ENCODE data around the gene TFCP2. TPM values are rescaled to one million over a fixed set of nuclear protein-coding genes. Genes with fewer than 3 reads are reported as not detected.
"Not testable (repeated sequence)": the region's sequence is repeated elsewhere in the genome, so short reads cannot be mapped to it uniquely, and the experiment has no call there.

Gene TFCP2
- polyA plus RNA-seq, 4 donors = 49.5 to 59.0 (median 54.7) TPM

DNA sequence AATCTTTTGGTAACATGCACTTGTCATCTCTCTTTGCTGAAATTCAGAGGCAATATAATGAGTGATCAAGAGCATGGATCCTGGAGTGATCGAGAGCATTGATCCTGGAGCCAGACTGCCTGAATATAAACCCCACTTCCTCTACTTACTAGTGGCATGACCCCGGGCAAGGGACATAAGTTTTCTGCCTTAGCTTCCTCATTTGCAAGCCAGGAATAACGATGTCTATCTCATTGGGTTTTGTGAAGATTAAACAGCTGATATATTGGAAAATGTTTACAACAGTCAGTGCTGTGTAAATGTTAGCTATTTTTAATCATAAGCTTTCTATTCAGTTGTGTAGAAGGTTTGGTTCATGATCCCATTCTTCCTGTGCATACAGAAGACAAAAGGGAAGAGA lies 87.2 kb downstream of the TFCP2 start:
- no peak for DNase-seq (ENCODE audit: low read depth in 4 of 4, low spot score in 2 of 4)

DNA sequence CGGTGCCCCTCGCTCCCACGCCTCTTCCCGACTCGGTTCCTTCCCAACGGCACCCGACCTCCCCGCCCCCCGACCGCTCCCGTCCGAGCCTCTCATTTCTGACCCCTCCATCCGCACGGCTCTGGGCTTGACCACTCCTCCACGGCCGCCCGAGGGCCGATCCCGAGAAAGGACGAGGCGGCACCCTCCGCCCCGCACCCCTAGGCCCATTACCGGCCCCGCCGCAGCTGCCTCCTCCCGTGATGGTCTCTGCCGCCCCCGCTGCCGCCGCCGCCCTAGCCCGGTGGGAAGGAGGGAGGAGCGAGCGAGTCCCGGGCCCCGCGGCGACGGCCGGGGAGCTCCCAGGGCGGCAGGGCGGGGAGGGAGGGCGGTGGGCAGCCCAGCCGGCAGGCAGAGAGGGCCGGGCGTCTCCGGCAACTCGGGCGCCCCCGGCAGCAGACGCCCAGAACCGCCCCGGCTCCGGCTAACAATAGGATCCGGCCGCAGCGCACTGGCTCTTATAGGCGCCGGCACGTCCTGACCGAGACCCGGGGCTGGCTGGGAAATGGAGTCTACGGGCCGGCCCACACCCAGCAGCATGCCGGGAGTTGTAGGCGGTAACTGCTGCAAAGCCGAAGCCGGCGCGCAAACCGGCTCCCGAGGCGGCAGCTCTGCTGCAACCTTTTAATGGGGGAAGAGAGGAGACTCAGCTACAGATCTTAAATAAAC lies 89.7 kb downstream of the TFCP2 start, which contains the start of gene CSRNP2:
Gene CSRNP2, minus strand, starts transcription at position 471 of the 708 bp plus-strand sequence. CDS start 7,035 bp downstream, outside the sequence.
- DNase-seq (ENCODE audit: low read depth in 4 of 4, low spot score in 2 of 4) = peak; percentile 68 to 92 (median 86)

DNA sequence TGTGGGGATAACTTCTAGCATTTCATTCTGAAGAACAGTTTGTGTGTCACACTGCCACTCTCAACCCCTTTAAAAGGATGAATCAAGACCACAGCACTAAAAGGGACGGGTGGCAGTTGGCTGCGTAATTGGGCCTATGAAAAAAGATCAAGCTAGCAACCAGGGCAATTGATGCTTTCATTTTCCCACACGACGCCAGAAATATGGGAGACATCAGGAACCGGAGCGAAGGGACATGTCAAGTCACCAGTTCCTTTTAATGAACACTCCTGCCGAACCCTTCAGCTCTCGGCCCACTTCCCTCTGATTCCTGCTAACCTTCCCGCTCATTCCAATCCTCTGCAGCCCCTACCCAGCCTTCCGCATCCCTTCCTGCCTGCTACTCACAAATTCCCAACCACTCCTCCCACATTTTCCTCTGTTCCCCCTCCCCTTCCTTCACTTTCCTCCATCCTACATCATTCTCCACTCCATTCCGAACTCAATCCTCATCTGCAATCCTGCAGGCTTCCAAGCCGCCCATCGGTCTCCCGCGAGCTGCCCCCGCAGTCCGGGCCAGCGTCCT lies 90.3 kb downstream of the TFCP2 start:
- peak; percentile 13 to 58 (median 44) for DNase-seq (ENCODE audit: low read depth in 4 of 4, low spot score in 2 of 4)

DNA sequence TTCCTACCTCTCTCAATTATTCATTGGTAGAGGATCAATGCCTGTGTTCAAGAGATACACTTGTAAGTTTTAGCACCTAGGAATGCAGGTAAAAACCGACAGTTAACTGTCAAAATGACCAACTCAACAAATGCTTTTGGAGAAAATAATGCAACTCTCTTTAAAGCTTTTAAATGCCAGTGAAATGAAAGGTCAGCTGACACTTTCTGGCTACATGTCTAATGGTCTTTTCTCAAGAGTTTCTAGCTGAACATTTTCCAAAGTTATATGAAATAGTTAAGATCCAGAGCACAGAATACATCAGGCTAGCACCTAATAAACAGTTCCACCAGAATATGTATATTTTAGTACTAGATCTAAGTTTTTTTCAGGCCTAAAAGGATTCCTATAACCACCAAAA lies 91.5 kb downstream of the TFCP2 start:
- no peak for DNase-seq (ENCODE audit: low read depth in 4 of 4, low spot score in 2 of 4)

DNA sequence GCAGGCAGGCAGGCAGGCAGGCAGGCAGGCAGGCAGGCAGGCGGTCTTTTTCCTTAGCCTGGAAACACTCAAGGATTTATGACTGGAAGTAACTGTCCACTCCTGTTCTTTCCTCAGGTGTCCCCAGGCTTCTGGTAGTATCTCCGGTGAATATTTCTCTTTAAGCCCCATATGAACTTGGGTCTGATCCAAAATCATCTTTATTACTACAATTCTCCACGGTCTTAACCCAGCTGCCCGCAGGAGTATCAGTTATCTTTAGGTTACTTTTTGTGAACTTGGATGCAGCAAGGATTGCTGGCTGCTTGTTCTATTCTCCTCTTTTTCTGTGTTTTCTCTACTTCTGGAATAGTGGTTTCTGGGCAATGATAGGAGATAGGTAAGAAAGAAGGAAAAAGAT lies 92.8 kb downstream of the TFCP2 start:
- no peak for DNase-seq (ENCODE audit: low read depth in 4 of 4, low spot score in 2 of 4)

DNA sequence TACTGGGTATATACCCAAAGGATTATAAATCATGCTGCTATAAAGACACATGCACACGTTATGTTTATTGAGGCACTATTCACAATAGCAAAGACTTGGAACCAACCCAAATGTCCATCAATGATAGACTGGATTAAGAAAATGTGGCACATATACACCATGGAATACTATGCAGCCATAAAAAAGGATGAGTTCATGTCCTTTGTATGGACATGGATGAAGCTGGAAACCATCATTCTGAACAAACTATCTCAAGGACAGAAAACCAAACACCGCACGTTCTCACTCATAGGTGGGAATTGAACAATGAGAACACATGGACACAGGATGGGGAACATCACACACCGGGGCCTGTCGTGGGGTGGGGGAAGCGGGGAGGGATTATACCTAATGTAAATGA lies 94.1 kb downstream of the TFCP2 start:
- DNase-seq (ENCODE audit: low read depth in 4 of 4, low spot score in 2 of 4) = not testable (repeated sequence)

DNA sequence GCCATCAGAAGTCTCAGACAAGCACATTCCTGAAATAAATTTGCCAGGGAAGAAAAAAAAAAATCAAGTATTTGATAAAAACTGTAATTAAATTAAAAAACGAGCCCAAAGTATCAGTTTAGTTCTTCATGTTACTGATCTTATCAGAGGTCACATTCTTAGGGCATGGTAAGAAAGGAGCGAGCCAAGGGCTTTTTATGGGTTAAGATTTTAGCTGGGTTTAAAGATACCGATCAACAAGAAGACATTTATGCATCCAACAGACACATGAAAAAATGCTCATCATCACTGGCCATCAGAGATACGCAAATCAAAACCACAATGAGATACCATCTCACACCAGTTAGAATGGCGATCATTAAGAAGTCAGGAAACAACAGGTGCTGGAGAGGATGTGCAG lies 94.6 kb downstream of the TFCP2 start:
- DNase-seq (ENCODE audit: low read depth in 4 of 4, low spot score in 2 of 4) = not testable (repeated sequence)

DNA sequence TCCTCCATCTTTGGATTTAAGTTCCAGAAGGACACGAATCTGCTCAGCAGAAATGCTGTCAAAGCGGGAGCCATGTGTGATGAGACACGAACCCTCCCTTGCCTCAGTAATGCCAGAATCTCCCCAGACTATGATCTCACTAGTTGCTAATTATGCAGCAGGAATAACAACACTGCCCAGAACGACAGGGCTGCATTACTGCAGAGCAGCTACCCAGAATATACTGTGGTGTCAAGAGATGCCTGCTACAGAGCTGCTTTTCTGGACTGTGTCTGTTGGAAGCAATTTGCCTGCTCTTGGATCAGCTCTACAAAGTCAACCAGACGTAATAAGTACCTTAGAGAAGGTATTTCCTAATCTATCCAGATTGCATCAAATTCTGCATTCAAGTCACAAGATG lies 95.0 kb downstream of the TFCP2 start:
- DNase-seq (ENCODE audit: low read depth in 4 of 4, low spot score in 2 of 4) = no peak

DNA sequence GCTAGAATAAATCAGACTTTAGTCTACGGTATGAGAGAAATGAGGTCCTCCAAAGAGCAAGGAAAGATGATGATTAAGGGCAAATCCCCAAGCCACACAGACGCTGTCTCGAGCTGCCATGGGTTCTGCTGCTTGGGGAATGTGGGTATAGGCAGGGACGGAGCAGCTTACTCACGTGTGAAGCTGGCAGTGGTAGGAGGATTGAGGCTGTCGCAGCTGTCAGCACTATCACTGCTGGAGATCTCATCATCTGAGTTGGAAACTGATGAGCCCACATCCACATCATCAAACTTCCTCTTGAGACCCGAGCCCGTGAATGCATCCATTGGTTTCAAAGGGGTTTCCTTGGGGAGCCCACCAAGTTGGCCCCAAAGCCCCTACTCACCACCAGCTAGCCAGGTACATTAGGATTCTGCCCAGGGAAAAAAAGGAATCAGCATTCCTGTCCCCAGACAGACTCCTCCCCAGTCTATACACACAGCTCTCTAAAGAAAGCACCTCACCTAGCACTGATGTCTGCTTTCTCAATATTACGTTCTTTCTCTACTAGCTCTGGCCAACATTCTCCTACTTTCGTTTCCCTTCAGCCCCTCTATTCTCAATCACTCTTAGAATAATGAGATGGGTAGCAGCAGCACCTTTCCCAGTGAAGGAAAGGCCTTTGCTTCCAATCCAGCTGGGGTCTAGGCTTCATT lies 96.6 kb downstream of the TFCP2 start:
- DNase-seq (ENCODE audit: low read depth in 4 of 4, low spot score in 2 of 4) = no peak

DNA sequence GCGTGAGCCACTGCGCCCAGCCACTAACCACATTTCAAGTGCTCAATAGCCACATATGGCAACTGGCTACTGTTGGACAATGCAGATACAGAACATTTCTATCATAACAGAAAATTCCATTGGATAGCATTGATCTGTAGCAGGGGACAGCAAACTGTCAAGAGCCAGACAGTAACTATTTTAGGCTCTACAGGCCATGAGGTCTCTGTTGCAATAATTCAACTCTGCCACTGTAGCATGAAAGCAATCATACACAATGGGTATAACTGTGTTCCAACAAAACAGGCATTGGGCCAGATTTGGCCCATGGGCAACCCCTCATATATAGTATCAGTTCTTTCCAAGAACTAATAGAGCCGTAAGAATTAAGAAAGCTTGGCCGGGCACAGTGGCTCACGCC lies 97.5 kb downstream of the TFCP2 start:
- no peak for DNase-seq (ENCODE audit: low read depth in 4 of 4, low spot score in 2 of 4)

DNA sequence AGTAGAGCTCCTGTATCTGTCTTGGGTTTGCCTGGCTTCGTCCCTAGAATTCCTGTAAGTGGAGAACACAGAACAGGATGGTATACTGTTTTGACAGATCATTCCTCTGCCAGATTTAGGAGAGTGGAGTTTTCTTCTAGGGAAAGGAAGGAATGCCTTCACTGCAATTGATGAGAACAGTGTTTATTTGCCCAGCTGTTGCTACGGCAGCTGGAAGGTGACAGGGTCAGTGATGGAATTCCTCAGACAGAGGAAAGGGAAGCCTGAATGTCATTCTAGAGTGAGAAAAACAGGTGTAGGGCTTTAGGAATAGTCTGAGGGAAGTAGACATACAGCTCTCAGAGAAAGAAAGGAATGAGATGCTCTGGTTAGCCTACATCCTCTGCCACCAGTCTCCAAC lies 101.3 kb downstream of the TFCP2 start:
- DNase-seq (ENCODE audit: low read depth in 4 of 4, low spot score in 2 of 4) = no peak

DNA sequence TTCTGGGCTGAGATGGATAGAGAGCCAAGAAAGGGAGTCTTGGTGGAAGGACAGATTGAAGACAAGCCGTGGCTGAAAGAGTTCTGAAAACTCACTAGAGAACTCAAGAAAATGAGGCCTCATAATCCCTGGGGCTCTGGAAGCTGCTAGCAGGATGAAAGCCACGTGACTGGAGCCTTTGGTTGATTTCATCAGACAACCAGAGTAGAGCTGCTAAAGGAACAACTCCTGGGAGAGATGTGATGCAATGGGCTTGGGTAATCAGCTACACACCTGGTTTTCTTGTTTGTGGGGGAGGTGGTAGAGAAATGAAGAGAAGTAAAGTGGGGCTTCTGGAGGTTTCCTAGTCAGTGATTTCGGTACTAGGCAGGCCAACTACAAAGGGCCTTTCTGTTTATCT lies 102.9 kb downstream of the TFCP2 start:
- no peak for DNase-seq (ENCODE audit: low read depth in 4 of 4, low spot score in 2 of 4)

DNA sequence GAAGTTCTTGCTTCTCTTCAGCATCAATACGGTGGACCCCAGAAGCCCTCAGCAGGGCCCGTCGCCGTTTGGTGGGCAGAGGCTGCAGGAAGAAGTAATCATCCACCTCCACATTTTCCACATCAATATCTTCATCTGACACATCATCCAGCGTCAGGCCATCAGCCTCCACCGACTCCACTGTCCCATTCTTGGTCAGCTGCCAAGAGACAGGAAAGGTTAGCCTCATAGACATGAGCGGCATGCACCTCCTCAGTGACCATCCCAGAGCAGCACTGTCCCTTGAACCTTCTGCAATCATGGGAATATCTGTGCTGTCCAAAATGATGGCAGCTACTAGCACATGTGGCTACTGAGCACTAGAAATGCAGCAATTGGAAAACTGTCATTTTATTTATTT lies 105.2 kb downstream of the TFCP2 start:
- DNase-seq (ENCODE audit: low read depth in 4 of 4, low spot score in 2 of 4) = no peak

DNA sequence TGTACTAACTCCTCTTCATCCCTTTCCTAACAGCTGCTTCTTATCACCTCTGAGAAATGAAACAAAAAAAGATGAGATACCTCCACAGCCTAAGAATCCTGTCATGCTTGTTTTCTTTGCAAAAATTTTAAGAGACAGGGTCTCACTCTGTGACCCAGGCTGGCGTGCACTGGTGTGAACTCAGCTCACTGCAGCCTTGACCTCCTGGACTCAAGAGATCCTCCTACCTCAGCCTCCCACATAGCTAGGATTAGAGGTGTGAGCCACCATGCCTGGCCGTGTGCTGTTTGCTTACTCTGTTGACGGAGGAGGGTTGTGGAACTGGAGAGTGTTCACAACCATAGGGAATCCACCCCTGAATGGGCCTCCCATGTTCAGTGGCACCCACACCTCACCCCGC lies 105.7 kb downstream of the TFCP2 start:
- DNase-seq (ENCODE audit: low read depth in 4 of 4, low spot score in 2 of 4) = no peak

DNA sequence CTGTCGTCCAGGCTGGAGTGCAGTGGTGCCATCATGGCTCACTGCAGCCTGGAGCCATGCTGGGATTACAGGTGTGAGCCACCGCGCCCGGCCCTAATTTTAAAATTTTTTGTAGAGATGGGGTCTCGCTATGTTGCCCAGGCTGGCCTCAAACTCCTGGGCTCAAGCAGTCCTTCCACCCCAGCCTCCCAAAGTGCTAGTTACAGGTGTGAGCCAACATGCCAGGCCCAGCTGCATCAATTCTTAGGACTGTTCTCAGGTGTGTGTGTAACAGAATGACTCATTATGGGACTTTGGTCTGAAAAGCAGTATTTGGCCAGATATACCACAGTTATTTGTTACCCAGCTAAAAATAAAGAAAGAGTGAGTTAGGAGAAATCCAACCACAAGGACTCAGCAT lies 107.4 kb downstream of the TFCP2 start:
- DNase-seq (ENCODE audit: low read depth in 4 of 4, low spot score in 2 of 4) = no peak

DNA sequence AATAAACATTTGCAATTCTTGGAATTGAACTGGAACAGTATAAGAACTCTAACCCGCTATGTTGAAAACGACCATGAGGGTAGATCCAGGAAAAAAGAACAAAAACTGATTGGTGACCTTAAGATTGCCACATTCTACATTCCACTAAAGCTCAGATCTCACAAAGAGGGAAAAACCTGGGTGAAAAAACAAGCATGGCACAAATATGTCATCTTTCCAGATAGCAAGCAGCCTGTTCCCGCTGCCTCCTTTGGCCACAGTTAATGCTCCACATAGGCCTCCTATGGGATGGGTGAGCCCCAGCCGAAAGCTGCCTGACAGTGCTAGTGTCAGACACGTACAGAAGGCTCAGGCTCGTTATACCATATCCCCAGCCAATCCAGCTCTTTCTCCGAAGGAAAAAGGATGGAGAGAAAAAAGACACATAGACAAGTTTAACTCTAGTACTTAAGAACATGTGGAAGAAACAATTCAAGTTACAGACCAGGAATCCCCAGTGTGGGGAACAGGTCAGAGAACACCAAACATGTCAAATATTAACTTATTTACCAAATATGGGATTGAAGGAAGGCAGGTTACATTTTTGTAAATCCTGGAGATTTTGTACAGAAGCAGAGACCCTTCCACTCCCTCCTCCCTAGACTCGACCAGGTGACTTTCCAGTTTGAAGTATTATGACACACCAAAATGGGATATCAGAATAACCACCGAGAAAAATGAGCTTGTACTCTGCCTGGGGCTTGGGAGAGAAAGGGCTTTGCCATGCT lies 110.1 kb downstream of the TFCP2 start:
- no peak for DNase-seq (ENCODE audit: low read depth in 4 of 4, low spot score in 2 of 4)

DNA sequence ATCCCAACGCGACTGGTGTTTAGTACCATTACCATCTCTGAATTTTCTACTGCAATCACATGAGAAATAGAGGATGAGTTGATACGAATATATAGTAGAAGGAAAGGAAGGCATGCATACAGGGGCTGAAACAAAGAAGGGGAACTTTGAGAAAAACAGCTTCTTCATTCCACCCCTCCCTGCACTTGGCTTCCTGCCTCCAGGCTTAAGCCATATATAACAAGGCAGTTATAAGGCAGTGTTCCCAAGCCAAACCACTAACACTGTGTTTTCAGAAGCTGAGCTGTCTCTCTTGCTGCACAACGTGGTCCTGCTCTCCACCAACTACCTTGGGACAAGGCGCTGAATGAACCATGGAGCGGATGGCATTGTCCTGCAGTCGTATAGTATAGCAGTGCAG lies 113.8 kb downstream of the TFCP2 start:
- DNase-seq (ENCODE audit: low read depth in 4 of 4, low spot score in 2 of 4) = no peak

DNA sequence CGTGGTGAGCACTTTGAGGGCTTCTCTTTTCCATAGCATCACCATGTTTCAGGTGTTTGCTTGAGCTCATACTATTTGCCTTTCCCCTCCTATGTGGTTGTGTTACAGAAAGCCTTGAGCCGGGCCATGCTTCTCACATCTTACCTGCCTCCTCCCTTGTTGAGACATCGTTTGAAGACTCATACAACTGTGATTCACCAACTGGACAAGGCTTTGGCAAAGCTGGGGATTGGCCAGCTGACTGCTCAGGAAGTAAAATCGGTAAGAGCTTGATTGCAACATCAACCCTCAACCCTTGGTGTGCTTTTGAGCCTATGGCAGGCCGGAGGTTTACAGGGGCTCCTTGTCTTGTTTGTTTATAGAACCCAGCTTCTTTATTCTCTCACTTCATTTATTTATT lies 116.7 kb downstream of the TFCP2 start:
- DNase-seq (ENCODE audit: low read depth in 4 of 4, low spot score in 2 of 4) = no peak

DNA sequence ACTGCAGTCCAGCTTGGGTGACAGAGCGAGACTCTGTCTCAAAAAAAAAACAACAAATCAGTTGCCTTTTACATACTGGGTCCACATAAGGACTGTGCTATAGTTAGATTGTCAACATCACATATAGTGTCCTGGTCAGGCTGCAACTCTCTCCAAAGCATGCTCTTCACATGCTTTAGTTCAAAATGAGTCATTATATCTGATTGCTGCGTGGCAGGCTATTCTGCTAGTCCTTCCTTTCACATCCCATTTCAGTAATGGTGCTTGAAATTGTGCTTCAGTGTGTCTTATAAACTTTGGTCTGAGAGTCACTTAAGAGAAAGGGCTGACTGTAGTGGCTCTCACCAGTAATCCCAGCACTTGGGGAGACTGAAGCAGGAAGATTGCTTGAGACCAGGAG lies 117.9 kb downstream of the TFCP2 start:
- no peak for DNase-seq (ENCODE audit: low read depth in 4 of 4, low spot score in 2 of 4)

DNA sequence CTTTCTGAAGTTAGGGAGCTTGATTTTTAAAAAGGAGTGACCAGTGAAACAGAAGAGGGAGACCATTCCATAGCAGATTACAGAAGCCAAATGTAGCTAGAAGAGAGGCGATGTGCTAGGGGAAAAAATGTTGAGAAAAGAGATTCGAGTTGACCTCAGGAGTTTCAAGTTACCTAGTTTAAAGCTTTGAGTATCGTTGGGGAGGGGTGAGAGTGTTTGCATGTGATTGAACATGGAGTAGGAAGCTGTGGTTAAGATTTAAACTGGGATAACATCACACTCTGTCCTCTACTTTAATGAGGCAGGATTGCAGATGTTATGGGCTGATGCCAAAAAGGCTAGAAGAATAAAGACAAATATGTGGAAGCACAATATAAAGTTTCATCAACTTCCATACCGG lies 121.1 kb downstream of the TFCP2 start:
- DNase-seq (ENCODE audit: low read depth in 4 of 4, low spot score in 2 of 4) = no peak

DNA sequence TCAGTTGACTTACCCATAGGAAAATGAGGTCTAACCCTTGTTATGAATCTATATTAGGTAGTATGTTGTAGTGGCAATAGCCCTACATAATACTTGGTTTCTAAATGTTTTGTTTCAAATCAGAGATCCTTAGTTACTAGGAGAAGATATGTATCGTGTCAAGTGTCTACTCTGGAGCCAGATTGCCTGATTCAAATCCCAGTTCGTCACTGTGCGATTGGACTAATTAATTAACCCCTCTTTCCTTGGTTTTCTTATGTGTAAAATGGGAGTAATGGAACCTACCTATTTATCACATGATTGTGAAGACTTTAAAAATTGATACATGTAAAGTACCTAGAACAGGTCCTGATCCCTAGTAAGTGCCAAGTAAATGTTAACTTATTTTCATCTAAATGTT lies 123.4 kb downstream of the TFCP2 start:
- DNase-seq (ENCODE audit: low read depth in 4 of 4, low spot score in 2 of 4) = no peak
